Hepatocyte (in vitro differentiated cells): ENCODE data around the gene ZNF454.

Source experiments
- CTCF ChIP-seq: fragments of 200-600 bp; sonication (generic); IDR thresholded peaks from 2 replicates; pipeline ENCODE4 v1.5.1; 2016; ENCODE audit warnings: antibody characterized with exemption, mild to moderate bottlenecking; ENCODE audit not compliant: poor library complexity
- EZH2phosphoT487 ChIP-seq: fragments of 200-600 bp; sonication (generic); IDR thresholded peaks from one replicate; pipeline ENCODE4 v1.6.1; 2018; ENCODE audit warnings: antibody characterized with exemption, mild to moderate bottlenecking, low read depth, moderate library complexity; ENCODE audit not compliant: unreplicated experiment, severe bottlenecking

DNA sequence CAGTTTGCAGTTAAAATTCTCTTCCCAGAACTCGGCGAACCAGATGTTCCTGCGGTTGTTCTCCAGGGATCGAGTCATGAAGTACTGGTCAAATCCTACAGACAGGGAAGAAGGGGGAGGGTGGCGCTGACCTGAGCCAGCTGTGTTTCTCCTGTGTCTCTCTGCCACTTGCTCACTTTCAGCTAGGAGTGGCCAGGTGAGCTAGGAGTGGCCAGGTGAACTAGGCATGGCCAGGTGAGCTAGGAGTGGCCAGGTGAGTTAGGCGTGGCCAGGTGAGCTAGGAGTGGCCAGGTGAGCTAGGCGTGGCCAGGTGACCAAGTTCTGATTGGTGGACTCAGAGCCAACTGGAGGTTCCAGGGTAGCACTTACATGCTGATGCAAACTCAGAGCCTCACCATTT, 48.3 kb downstream of the ZNF454 start:
- TF ChIP-seq CTCF (no peak), EZH2phosphoT487 (no peak)
